Stimulated activated CD8-positive, alpha-beta memory T cell treated with anti-CD3 and anti-CD28 coated beads, Interleukin-15, amount 100 ng/mL, for 1 hour (primary cell): ENCODE measurements around the gene CPA2.
"Not testable (repeated sequence)": the region's sequence is repeated elsewhere in the genome, so short reads cannot be mapped to it uniquely, and the experiment has no call there.

Source experiments
- DNase-seq: peaks from one replicate; pipeline ENCODE4 v3.0.0-alpha.2; 2020; ENCODE audit warnings: low read depth

Gene CPA2

DNA sequence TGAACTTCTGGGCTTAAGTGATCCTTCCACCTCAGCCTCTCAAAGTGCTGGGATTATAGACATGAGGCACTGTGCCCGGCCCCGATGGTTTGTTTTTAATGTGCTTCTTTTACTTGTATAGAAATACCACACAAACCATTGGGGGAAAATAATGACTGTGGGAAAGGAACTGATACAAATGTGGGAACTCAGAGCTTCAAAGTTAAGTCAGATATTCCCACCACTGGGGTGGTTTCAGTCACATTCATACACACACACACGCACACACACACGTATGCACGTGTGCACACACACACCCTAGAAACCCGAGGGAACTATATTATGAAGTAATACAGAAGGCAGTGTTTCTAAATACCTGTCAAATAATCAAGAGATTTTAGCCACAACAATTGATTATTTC, 43.3 kb downstream of the CPA2 start:
- DNase-seq: no peak

DNA sequence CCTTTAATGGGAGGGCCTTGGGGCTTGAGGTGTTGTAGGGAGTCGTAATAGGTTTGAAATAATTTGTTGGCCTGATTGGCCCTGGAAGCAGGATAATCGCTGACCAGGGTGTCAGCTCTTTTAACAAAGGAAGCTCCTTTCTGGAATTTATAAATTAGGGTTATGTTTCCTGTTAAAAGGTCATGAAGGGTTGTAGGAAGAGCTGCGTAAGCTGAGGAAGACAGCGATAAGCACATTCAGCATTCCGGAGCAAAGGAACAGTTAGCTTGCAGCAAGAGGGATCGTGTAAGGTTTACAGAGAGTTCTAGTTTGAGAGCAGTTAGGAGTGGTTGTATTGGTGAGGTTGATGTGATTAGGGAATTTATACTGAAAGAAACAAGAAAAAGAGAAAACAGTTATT, 47.6 kb downstream of the CPA2 start:
- no peak for DNase-seq

DNA sequence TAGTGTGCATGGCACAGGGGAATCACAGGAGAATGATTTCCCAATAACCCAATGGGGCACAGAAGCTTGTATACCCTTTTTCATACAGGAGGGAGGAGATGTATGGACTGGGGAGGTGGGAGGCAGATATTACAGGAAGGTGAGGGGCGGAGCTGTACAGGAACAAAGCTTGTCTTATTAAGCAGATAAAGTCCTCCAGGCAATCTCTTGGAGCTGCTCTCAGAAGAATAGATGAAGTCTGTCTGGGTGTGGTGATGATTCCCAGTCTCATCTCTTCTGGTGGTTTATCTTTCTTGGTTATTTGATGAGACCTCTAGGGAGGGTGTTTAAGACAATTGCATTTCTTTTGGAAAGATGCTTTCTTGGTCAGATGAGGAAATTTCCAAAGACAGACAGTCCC, 52.9 kb downstream of the CPA2 start:
- no peak for DNase-seq

DNA sequence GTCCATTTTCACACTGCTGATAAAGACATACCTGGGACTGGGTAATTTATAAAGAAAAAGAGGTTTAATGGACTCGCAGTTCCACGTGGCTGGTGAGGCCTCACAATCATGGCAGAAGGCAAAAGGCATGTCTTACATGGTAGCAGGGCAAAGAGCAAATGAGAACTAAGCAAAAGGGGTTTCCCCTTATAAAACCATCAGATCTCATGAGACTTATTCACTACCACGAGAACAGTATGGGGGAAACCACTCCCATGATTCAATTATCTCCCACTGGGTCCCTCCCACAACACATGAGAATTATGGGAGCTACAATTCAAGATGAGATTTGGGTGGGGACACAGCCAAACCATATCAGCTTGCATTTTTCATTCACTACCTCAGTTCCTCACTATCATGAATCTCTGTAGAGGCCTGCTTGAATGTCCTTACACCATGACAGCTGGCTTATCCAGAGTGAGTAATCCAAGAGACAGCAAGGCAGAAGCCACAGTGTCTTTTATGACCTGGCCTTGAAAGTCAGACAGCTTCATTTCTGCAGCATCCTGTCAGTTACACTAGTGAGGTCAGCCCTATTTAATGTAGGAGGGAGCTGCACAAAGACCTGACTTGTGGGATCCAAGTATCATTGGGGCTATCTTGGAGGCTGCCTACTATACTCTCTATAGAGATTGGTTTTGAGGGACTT, 55.0 kb downstream of the CPA2 start:
- not testable (repeated sequence) for DNase-seq

DNA sequence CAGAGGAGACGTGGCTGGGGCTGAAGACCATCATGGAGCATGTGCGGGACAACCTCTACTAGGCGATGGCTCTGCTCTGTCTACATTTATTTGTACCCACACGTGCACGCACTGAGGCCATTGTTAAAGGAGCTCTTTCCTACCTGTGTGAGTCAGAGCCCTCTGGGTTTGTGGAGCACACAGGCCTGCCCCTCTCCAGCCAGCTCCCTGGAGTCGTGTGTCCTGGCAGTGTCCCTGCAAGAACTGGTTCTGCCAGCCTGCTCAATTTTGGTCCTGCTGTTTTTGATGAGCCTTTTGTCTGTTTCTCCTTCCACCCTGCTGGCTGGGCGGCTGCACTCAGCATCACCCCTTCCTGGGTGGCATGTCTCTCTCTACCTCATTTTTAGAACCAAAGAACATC, 56.0 kb downstream of the CPA2 start:
- no peak for DNase-seq

DNA sequence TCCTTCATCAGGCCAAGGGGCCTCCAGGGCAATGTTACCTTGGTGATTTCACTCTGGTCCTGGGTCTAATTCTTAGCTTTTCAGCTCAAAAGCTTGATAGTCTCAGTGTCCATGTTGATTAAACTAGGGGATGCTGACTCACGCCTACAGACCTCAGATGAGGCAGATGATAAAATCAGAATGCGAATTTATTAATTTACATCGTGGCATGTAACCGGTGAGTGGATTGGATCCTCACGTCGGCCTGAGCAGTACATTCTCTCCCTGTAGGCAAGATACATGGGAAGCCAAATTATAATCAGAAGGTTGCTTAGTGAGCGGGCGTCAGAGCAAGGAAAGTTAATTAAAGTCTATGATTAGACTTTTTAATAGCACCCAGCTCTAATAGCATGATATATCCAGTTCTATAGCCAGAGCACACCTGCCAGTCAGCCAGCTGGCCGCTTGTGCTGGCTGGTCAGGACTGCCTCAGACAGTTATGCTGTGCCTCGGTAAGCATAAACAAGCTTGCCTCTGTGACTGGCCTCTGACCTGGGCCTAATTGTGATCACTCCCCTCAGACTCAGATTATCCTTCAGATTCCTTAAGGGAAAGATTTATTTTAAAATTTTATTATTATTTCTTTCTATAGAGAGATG, 57.8 kb downstream of the CPA2 start:
- DNase-seq: no peak

DNA sequence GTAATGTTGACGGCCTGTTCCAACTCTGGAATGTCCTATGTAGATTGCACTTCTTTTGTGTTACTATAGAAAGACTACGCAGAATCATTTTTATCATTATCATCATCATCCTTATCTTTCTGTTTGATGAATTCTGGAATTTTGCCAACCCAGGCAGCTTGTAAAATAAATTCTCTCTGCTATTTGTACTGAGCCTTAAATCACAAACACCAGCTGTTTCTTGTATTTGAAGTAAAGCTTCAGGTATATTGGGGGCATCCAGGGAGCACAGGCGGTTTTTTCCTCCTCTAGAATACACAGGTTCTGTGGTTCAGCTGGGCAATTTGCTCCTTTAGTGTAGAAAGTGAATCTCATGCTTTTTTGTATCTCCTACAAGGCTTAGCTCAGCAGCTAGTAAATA, 63.0 kb downstream of the CPA2 start:
- DNase-seq: no peak

DNA sequence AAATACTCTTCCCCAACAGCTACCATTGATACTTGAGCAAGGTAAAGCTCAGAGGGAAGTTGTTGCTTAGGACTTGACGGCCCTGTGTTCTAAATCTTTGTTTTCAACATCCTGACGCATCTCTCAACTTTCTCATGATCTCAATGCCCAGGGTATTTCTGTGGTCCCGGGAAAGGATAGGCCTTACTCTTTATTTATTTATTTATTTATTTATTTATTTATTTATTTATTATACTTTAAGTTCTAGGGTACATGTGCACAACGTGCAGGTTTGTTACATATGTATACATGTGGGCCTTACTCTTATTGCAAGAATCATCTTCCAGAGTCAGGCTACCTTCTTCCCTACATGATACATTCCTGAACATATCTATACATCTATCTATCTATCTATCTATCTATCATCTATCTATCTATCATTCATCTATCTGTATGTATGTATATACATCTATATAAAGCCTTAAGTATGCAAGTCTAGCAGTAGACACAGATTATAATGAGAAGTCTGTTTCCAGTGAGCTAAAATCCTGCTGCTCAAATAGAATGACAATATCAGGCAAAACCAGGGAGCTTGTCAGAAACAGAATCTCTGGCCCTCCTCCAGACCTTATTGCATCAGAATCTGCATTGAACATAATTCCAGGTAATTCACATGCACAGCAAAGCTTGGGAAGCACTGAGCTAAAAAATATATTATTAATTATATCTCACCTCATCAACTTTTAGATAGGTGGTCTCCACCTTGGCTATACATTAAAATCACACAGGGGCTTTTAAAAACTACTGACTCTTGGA, 65.8 kb downstream of the CPA2 start:
- no peak for DNase-seq

DNA sequence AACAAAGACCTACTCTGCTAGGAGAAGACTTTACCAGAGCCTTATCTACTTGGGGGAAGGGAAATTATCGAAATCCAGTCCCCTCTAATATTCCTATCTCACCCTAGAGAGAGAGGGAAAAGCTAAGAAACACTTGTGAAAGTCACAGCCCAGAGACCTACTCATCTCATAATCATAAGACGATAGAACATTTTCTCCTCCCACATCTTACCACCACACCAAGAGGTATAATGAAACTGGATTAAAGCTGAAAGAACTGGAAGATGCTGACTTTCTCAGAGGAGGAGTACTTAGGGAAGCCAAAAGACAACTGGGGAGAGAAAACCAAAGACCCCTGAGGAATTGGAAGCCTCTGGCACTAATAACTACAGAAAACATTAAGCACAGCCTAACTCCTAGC, 67.2 kb downstream of the CPA2 start:
- DNase-seq: no peak

DNA sequence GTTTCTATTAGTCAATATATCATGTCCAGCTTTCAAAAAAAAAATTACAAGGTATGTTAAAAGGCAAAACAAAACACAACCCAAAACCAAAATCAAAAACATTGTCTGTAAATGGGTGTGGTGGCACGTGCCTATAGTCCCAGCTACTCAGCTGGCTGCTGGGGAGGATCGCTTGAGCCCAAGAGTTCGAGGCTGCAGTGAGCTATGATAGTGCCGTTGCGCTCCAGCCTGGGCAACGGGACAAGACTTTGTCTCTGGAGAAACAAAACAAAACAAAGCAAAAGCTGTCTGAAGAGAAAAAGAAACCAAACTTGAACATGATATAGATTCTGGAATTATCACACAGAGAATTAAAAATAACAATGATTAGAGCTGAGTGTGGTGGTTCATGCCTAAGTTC, 67.6 kb downstream of the CPA2 start:
- DNase-seq: no peak

DNA sequence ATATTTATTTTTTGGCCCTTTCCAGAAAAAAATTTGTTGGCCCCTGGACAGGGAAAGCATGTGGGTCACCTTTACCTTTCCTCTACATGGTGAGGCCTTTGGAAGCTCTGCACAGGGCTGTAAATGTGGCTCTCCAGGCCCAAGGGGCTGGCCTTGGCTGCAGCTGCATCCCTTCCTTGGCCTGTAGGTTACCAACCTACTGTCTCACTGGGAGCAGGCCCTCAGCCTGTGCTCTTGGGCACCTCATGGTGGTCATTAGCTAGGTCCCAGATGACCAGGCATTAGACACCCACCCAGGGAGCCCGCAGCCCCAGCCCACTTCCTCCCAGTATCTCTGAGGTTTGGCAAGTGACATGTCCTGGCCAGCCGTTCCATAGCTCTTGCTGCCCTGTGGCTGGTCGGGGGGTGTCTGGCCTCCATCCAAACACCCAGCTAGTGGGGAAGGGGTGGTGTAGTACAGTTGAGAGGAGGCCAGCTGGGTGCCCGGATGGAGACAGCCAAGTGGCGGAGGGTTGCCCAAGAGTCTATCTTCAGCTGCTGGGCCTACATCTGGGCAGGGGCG, 70.8 kb downstream of the CPA2 start:
- DNase-seq: no peak

DNA sequence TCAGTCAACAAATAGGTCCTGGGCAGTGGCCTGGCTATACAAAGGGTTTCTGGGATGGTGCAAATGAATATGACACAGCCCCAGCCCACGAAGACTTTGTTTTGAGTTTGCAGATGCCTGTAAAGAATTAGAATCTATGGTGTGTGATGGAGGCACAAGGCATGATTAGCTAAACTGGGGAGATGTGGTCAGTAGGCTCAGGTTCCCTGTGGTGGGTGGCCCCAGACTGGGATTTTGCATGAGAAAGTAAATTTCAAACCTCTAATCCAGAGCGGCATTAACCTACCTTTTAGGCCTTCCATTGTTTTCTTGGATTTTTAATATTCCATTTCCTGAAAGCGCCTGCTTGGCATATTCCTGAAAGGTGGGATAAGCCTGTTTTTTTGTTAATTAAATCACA, 71.6 kb downstream of the CPA2 start:
- no peak for DNase-seq
